Activated CD4-positive, alpha-beta T cell treated with anti-CD3 and anti-CD28 coated beads, Interleukin-2, amount 10 ng/mL, durations not matched to agents 24 days and 14 days (primary cell): ENCODE results near the gene RPTN. TPM values are rescaled to one million over a fixed set of nuclear protein-coding genes. Genes with fewer than 3 reads are reported as not detected.

ENCODE experiments used
- DNase-seq: peaks from one replicate; pipeline ENCODE4 v3.0.0; 2022
- H3K27ac Mint-ChIP-seq: one replicate; pipeline ENCODE4 v1.8.0; 2022; ENCODE audit warnings: mild to moderate bottlenecking, mixed read lengths
- H3K27me3 Mint-ChIP-seq: one replicate; pipeline ENCODE4 v1.8.0; 2022; ENCODE audit warnings: mixed read lengths
- H3K36me3 Mint-ChIP-seq: one replicate; pipeline ENCODE4 v1.8.0; 2022; ENCODE audit warnings: low read depth, mild to moderate bottlenecking, mixed read lengths
- H3K4me1 Mint-ChIP-seq: one replicate; pipeline ENCODE4 v1.8.0; 2021; ENCODE audit warnings: mixed read lengths
- H3K4me3 Mint-ChIP-seq: one replicate; pipeline ENCODE4 v1.8.0; 2022; ENCODE audit warnings: mild to moderate bottlenecking, moderate library complexity, mixed read lengths
- H3K9me3 Mint-ChIP-seq: one replicate; pipeline ENCODE4 v1.8.0; 2021; ENCODE audit warnings: mixed read lengths
- intact Hi-C: fragments of 100-400 bp; cut with micrococcal nuclease; formaldehyde crosslinking; loops from one replicate; pipeline ENCODE4 v1.15.1; 2023
- total RNA-seq: library from RNA; stranded (reverse); gene quantifications from 2 replicates; pipeline ENCODE4 v1.2.3, GENCODE V29; 2022

RPTN gene
- total RNA-seq, 1 donor from 2014 or later: not detected

DNA sequence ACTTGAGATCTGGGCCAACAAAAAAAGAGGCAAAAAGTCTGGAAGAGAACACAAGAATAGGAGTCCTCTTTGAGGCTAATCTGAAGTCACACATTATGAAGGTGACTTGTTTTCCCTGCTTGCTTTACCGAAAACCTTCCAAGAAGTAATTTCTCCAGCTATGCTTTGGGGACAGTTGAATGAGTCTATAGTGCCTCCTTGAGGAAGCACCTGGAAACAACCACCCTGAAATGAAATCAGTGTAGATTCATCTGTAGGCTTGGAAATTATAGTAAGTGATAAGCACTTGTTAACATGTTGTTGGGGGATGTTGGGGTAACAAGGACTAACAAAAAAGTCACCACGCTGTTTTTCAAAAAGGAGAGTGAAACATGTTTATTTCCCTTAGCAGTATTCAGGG is 23.4 kb upstream of the RPTN start:
- Mint-ChIP-seq H3K4me1 (peaks cover 3% of the 10 kb centered on the region), H3K36me3 (no peaks in the 10 kb centered on the region), H3K27ac (no peak overlapping the region), H3K27me3 (peaks cover 23% of the 10 kb centered on the region), H3K4me3 (no peak overlapping the region), H3K9me3 (no peaks in the 10 kb centered on the region)
- intact Hi-C loops: loop anchor here (1.0 kb wide), 1 partner anchor 41 kb away; no protein-coding TSS in a partner anchor
- DNase-seq: peak; percentile 66

DNA sequence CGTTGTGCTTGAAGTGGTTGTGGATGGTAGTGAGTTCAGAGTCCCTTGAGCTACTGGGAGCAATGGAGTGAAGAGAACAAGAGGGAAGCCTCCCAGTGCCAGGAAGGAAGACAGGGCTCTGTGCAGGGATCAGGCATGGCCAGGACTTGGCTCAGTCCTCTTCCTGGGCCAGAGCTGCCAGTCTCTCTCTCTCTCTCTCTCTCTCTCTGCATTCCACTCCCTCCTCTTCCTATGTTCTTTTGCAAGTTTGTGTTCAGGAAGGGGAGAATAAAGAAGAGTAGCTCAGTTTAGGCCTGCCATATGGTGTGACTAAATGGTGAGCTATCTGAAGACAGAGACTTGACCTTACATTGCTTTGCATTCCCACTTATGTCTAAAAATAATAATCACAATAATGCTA is 20.5 kb upstream of the RPTN start:
- no peaks in the 10 kb centered on the region for H3K9me3 Mint-ChIP-seq
- no peak overlapping the region for H3K4me3 Mint-ChIP-seq
- no peaks in the 10 kb centered on the region for H3K36me3 Mint-ChIP-seq
- H3K4me1 Mint-ChIP-seq: no peaks in the 10 kb centered on the region
- H3K27ac Mint-ChIP-seq: no peak overlapping the region
- no peak for DNase-seq
- intact Hi-C loops: no loop called here
- H3K27me3 Mint-ChIP-seq: peaks cover 29% of the 10 kb centered on the region

DNA sequence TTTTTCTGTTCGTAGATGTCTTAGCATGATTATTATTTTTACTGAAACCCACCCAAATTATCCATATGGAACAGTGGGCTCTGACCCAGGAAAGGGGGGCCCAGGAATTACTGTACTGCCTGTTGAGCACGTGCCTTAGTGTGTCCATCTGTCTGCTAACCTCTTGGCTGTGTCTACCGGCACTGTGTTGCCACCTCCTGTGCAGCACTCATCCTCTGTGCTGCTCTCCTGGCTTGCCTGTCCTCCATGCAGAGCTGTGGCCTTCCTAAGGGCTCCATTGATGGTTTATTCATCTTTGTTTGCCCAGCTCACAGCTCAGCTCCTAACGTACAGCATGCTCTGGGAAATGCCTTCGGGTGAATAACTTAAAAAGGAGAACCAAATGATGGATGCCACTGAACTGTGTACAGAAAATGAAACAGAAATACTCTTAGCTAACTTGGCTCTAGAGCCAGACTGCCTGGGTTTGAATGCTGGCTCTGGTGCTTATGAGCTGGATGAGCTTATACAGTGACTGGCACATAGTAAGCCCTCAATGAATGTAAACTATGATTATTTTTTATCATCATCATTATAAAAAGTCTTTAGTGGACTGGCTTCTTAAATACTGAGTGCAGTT is 11.4 kb upstream of the RPTN start:
- Mint-ChIP-seq H3K36me3 (no peaks in the 10 kb centered on the region), H3K4me1 (peaks cover 10% of the 10 kb centered on the region), H3K27me3 (peaks cover 10% of the 10 kb centered on the region), H3K4me3 (no peak overlapping the region), H3K9me3 (peaks cover 3% of the 10 kb centered on the region), H3K27ac (no peak overlapping the region)
- intact Hi-C loops: no loop called here
- DNase-seq: no peak

DNA sequence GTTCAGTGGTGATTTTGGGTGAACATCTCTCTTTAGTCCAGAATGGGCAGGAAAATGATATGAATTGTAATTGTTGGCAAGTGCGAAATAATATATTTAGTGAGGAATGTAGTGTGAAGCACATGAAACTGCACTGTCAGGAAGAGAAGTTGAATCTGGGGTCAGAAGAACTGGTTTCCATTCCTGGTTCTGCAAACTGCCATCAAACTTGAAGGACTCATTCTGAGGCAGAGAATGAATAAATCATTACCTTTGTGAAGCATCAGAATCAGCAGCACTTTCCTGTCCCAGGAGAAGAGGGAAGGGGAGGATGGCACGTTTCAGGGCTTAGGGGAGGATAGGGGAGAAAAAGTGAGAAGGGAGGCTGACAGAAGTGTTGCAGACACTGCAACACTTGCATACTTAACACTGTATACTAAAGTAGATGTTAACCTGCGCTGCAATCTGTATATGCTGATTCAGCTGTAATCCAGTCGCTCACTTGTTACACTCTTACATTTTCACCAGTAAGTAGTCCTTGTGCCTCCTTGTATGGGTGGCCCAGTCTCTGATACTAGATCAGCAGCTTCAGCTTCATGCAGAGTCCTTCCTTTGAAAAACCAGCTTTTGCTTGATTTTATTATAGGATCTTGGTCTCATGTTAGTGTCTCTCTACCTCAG is 10.5 kb upstream of the RPTN start:
- H3K36me3 Mint-ChIP-seq: no peaks in the 10 kb centered on the region
- DNase-seq: no peak
- intact Hi-C loops: no loop called here
- peaks cover 5% of the 10 kb centered on the region for H3K27me3 Mint-ChIP-seq
- H3K9me3 Mint-ChIP-seq: peaks cover 3% of the 10 kb centered on the region
- no peak overlapping the region for H3K4me3 Mint-ChIP-seq
- H3K27ac Mint-ChIP-seq: no peak overlapping the region
- peaks cover 10% of the 10 kb centered on the region for H3K4me1 Mint-ChIP-seq

DNA sequence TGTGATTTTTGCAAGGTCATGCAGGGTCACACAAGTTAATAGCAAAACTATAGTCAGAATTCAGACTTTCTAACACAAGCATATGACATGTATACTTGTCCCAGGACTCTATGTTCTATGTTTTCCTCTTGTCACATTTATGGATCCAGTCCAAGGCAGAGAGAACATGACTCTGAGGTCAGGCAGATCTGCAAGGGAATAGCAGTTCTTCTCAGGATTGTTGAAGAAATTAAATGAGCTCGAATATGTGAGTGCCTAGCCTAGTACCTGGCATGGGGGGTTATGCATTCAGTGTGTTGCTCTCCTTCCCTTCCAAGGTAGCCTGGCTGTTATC is 9.5 kb upstream of the RPTN start:
- H3K27ac Mint-ChIP-seq: no peak overlapping the region
- intact Hi-C loops: no loop called here

DNA sequence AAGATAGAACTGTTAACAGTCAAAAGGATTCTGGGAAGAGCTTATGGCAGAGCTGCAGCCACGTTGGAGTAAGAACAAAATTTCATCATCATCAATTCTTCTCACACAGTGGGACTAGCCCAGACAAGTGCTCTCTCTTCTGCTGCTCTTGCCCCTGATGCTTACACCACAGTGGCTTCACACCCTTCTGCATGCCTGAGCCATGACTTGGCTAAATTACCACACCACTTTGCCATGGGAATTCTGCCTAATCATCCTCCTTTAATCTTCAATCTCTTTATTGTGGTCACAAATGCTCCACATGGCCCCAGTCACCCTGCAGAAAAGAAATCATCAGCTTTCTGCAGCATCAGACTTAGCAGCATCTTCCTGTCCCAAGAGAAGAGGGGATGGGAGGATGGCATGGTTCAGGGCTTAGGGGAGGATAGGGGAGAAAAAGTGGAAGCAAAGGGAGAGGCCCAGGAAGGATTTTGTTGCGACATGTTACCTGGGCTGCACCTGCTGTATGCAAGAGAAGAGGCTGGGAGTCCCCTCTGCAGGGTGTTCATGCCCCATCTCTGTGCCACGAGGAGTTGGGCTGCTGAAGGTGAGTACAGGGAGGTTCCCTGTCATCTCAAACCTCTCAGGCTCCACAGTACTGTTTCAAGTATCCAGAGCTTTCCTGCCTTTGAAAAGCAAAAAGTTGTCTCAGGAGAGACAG is 9.0 kb upstream of the RPTN start:
- no peak for DNase-seq
- Mint-ChIP-seq H3K4me1 (peaks cover 10% of the 10 kb centered on the region), H3K36me3 (no peaks in the 10 kb centered on the region), H3K27me3 (no peaks in the 10 kb centered on the region), H3K27ac (no peak overlapping the region), H3K9me3 (peaks cover 3% of the 10 kb centered on the region), H3K4me3 (no peak overlapping the region)
- intact Hi-C loops: no loop called here

More for the DNA sequence above, 9.5 kb upstream of the RPTN start:
- DNase-seq: no peak
- Mint-ChIP-seq H3K27me3 (peaks cover 3% of the 10 kb centered on the region), H3K4me3 (no peak overlapping the region), H3K9me3 (peaks cover 3% of the 10 kb centered on the region), H3K36me3 (no peaks in the 10 kb centered on the region), H3K4me1 (peaks cover 10% of the 10 kb centered on the region)

DNA sequence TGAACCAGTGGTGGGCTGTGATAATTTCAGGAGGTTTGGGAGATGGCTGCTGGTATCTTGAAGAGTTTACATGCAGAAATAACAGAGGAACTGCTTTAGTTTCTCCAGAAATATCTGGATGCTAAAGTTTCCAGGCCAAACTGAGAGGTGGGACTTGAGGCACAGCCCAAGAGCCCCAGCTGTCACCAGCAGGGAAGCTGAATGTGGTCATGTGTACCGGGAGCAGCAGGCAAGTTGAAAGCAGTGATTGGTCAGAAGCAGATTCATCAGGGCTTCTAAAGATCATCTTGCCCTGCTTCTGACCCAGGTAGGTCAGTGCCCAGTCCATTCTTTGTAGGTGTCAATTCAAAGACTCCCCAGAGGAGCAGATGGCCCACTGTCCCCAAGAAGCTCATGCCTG is 7.9 kb upstream of the RPTN start:
- DNase-seq: no peak
- H3K27ac Mint-ChIP-seq: no peak overlapping the region
- H3K36me3 Mint-ChIP-seq: no peaks in the 10 kb centered on the region
- peaks cover 10% of the 10 kb centered on the region for H3K4me1 Mint-ChIP-seq
- H3K27me3 Mint-ChIP-seq: peaks cover 2% of the 10 kb centered on the region
- H3K9me3 Mint-ChIP-seq: peaks cover 3% of the 10 kb centered on the region
- intact Hi-C loops: no loop called here
- no peak overlapping the region for H3K4me3 Mint-ChIP-seq

DNA sequence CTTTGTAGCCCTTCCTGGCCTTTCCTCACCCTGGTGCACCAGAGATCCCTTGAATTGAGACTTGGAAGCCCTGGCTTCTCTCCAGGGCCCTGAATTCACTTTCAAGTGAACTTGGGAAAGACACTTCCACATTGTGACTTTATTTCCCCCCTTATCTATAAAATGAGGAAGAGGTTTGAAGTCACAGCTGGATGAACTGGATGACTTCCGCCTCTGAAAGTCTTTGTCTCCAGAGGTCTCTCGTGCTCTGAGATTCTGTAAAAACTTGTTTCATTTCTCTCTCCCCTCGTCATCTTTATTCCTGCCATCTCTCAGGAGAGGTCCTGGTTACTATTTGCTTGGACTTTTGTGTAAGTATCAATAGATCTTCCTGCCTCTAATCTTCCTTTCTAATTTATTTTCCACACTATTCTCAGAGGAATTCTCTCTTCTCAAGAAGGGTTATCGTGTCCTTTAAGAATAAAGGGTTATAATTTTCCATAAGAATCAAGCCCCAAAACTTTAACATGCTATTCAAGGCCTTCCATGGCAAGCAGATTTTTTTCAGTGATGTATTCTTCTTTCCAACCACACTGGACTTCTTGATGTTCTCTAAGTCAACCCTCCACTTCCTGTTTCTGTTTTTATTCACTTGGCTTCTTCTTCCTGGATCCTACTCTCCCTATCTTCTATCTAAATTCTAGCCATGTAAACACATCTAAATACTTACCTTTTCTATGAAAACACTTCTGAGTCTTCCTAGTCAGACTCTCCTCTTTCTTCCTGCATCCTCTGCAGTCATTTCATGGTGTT is 6.5 kb upstream of the RPTN start:
- H3K36me3 Mint-ChIP-seq: no peaks in the 10 kb centered on the region
- H3K27me3 Mint-ChIP-seq: peaks cover 9% of the 10 kb centered on the region
- no peak overlapping the region for H3K27ac Mint-ChIP-seq
- intact Hi-C loops: no loop called here
- no peak for DNase-seq
- H3K4me3 Mint-ChIP-seq: no peak overlapping the region
- peaks cover 3% of the 10 kb centered on the region for H3K9me3 Mint-ChIP-seq
- peaks cover 10% of the 10 kb centered on the region for H3K4me1 Mint-ChIP-seq

DNA sequence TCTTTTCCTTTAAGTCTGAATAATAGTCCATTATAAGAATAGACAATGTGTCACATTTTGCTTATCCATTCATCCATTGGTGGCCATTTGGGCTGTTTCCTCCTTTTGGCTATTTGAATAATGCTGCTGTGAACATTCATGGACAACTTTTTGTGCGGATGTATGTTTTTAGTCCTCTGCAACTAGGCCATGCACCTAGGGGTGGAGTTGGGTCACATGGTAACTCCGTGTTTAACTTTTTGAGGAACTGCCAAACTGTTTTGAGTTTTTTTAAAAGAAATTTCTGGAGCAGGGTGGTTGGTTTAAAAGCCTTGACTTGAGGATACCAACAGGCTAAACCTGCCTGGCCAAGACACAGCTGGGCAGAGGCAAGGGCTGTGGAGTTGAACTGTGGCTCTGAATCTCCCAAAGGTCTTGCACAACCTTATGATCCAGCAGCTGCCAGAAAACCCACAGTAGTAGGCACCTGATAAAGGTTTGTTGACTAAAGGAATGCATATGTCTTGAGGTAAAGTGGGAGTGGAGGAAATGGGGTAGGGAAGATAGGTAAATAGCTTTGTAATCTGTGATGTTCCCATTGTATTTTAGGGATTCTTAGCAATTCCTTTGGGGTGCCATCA is 5.6 kb upstream of the RPTN start:
- no peak for DNase-seq
- H3K9me3 Mint-ChIP-seq: peaks cover 3% of the 10 kb centered on the region
- H3K4me3 Mint-ChIP-seq: no peak overlapping the region
- H3K27me3 Mint-ChIP-seq: peaks cover 9% of the 10 kb centered on the region
- intact Hi-C loops: no loop called here
- no peak overlapping the region for H3K27ac Mint-ChIP-seq
- H3K4me1 Mint-ChIP-seq: peaks cover 10% of the 10 kb centered on the region
- H3K36me3 Mint-ChIP-seq: no peaks in the 10 kb centered on the region

DNA sequence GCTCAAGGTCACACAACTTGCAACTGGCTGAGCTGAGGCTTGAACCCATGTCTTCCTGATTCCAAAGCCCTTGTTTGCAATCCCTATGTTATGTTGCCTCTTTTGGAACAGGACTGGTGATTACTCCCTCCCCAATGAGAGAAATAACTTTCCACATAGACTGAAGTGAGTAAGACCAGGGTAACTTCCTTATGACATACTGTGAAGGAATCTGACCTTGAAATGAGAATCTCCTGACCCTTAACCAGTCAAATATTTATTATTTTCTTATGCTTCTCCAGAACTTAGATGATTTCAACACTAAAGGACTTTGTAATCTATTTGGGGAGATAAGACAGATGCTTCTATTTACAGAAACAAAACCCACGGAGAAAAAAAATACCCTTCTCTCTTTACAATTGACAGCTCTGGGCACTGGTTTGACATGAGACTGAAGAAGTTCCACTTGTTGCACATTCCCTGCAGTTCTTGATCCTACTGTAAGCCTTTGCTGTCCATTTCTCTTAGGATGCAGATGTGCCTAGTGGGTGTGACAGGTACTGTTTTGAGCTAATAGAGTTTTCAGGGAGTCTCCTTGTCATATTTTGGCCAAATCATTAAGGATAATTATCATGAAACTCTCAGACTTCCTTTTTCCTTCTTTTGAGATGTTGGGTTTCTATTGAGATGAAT is 3.9 kb upstream of the RPTN start:
- intact Hi-C loops: no loop called here
- Mint-ChIP-seq H3K4me1 (peaks cover 9% of the 10 kb centered on the region), H3K27me3 (peaks cover 14% of the 10 kb centered on the region), H3K36me3 (no peaks in the 10 kb centered on the region), H3K4me3 (no peak overlapping the region), H3K27ac (no peak overlapping the region), H3K9me3 (peaks cover 3% of the 10 kb centered on the region)
- no peak for DNase-seq

DNA sequence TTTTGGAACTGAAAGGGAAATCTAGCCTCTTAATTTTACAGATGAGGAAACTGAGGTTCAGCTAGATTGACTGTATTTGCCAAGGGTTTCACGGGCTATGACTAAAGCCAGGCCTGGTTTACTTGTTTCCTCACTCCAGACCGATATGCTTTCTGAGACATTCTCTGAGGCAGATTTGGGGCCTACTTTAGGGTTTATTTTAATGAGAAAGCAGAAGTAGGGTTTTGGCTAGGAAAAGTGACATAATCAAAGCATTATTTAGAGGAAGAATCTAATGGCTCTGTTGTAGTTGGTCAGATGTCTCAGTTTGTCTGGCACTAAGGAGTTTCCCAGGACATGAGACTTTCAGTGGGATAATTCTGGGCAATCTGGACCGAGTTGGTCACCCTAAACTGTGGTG is 1.5 kb upstream of the RPTN start:
- intact Hi-C loops: no loop called here
- H3K36me3 Mint-ChIP-seq: no peaks in the 10 kb centered on the region
- no peak for DNase-seq
- H3K27ac Mint-ChIP-seq: no peak overlapping the region
- peaks cover 2% of the 10 kb centered on the region for H3K9me3 Mint-ChIP-seq
- peaks cover 2% of the 10 kb centered on the region for H3K4me1 Mint-ChIP-seq
- H3K27me3 Mint-ChIP-seq: peaks cover 14% of the 10 kb centered on the region
- no peak overlapping the region for H3K4me3 Mint-ChIP-seq

DNA sequence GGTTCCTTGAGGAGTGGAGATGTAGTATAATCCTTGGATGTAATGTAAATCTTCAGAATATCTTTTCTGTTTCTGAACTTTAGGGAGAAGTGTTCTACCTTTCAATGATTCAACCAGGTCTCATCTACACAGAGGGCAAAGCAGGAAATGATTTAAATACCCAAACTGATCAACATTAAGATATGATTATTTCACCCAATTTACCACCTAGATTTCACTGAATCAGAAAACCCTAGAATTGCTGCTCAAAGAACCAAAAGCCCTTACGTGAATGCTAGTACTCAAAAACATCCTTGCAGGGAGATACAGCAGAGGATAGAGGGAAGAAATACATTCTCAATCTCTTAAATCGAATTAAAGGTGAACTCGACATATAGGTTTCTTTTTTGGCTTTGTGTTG is 5.0 kb downstream of the RPTN start:
- intact Hi-C loops: no loop called here
- Mint-ChIP-seq H3K27ac (no peak overlapping the region), H3K4me1 (no peaks in the 10 kb centered on the region), H3K4me3 (no peak overlapping the region), H3K27me3 (peaks cover 21% of the 10 kb centered on the region), H3K9me3 (peaks cover 2% of the 10 kb centered on the region), H3K36me3 (no peaks in the 10 kb centered on the region)
- no peak for DNase-seq

DNA sequence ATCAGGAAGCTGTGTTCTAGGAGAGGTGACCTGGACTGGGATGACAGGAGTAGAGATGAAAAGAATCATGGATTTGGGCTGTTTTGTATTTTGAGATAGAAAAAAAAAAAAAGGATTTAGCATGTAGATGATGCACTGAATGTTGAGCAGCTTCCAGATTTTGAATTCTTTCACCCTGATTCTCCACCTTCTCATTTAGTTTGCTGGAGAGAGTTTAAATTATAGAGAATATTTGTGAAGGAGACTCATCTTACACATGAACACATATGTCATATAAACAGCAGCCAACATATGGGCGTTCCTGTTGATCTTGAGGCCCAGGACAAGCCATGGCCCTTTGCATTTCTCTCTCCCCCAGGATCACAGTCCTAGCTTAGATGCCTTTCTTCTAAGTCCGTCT is 7.4 kb downstream of the RPTN start:
- H3K27ac Mint-ChIP-seq: no peak overlapping the region
- DNase-seq: no peak
- H3K27me3 Mint-ChIP-seq: peaks cover 21% of the 10 kb centered on the region
- no peak overlapping the region for H3K4me3 Mint-ChIP-seq
- intact Hi-C loops: no loop called here
- peaks cover 14% of the 10 kb centered on the region for H3K9me3 Mint-ChIP-seq
- no peaks in the 10 kb centered on the region for H3K36me3 Mint-ChIP-seq
- no peaks in the 10 kb centered on the region for H3K4me1 Mint-ChIP-seq
